ENCODE measurements around the gene SCNN1G.
"Not testable (repeated sequence)": the region's sequence is repeated elsewhere in the genome, so short reads cannot be mapped to it uniquely, and the experiment has no call there.

The SCNN1G gene

GRCh38 chr16:23207485-23207884 lies 24.9 kb downstream of the SCNN1G start:
- no peak for DNase-seq

DNA sequence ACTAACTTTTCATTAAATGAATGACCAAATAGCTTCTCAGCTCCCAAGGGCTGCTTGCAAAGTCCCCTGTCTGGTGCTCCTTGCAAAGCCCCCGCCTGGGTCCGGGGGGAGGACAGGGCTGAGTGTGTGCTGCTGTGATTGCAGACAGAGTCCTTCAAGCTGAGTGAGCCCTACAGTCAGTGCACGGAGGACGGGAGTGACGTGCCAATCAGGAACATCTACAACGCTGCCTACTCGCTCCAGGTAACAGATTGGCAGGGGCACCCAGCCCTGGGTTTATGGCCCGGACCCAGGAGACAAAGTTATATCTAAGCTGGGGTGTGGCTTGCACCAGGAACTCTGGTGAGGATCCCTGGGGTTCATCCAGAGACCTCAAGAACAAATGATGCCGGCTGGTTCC lies 27.1 kb downstream of the SCNN1G start:
- DNase-seq: no peak

DNA sequence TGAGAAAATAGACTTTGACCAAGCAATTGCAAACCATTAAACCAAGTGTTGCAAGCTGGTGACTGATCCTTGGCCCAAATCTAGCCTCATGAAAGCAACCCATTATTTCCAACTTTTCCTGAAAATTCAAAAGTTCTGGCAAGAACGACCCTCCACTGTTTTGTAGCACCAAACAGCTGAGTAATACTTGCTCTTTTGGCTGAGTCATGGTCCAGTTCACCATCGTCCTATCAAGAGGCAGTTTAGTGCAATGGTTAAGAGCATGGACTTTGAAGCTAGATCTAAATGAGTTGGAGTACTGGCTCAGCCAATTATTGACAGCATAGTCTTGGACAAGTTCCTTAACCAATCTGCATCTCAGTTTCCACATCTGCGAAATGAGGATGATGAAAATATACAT lies 31.3 kb downstream of the SCNN1G start:
- DNase-seq: no peak

DNA sequence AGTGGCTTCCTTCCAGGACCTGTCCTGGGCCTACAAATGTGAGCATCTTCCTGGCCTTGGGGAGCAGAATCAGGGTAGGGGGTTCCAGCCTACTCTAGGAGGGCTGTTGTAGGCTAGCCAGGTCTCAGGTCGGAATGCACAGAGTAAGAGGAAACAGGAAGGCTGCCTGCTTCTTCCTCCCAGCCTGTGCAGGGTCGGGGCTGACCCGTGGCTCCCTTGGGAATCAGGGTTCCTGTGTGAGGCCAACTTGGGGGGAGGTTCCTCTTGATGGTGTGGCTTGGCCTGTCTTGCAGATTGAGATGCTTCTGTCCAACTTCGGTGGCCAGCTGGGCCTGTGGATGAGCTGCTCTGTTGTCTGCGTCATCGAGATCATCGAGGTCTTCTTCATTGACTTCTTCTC lies 32.3 kb downstream of the SCNN1G start:
- no peak for DNase-seq

- DNase-seq: no peak
Measured at GRCh38 chr16:23215435-23215834, 32.9 kb downstream of the SCNN1G start.

GRCh38 chr16:23216658-23217246 lies 34.2 kb downstream of the SCNN1G start:
- no peak for DNase-seq

- DNase-seq: no peak
Measured at GRCh38 chr16:23217646-23218045, 35.1 kb downstream of the SCNN1G start.

DNA sequence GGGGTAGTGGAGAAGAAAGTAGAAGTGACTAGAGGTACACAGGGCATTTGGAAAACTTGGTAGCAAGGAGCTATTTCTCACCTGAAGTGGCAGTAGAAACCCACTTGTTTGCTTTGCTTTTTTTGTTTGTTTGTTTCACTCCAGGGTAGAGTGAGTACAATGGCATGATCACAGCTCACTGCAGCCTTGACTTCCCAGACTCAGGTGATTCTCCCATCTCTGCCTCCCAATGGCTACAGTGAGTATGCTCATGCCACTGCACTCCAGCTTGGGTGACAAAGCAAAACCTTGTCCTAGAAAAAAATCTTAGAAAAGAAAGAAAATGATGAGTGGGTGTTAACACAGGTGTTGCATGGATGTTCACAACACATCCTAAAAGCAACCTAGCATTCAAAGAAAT lies 40.4 kb downstream of the SCNN1G start:
- no peak for DNase-seq

DNA sequence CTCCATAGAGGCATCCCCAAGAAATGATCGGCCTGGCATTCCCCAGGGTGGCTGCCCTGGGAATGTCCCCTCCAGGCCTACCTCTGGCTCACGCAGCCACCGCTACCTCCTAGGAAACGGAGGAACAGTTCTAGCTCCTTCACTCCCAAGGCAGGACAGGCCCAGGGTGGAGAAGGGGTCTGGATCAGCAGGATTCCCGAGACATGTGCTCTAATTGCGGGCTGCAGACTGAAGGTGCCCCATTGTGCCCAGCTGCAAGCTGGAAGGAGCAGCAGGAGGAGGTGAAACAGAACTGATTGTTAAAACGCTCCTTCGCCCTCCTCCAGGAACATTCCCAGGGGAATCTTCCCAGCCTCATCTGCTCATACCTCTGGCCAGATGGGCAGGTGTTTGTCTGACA lies 40.8 kb downstream of the SCNN1G start:
- DNase-seq: no peak

DNA sequence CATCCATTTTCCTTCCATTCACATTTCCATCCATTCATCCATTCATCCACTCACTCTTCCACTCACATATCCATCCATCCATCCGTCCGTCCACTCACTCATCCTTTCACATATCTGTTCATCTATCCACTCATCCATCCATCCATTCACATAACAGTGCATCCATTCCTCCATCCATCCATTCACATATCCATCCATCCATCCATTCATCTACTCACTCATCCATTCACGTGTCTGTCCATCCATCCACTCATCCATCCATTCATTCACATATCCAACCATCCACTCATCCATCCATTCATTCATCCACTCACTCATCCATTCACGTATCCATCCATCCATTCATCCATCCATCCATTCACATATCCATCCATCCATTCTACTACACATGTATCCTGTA lies 42.6 kb downstream of the SCNN1G start:
- DNase-seq: no peak

DNA sequence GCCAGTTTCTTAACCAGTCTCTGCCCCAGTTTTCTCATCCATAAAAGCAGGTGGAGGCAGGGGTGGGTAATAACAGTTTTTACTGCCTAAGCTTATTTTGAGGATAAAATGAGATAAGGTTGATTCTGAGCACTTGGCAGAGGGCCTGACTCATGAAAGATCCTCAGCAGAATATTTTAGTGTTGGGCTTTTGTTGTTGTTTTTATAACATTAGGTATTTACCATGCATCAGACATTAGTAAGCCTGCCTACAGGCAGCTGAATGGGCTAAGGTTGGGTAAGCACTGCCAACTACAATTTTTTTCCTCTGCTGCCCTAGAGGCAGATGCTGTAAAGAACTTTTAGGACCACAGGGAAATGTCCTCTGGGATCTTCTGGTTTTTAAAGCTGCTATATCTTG lies 43.1 kb downstream of the SCNN1G start:
- no peak for DNase-seq

- DNase-seq: no peak
Measured at GRCh38 chr16:23227529-23227928, 45.0 kb downstream of the SCNN1G start.

- DNase-seq: no peak
Measured at GRCh38 chr16:23229714-23230113, 47.2 kb downstream of the SCNN1G start.

DNA sequence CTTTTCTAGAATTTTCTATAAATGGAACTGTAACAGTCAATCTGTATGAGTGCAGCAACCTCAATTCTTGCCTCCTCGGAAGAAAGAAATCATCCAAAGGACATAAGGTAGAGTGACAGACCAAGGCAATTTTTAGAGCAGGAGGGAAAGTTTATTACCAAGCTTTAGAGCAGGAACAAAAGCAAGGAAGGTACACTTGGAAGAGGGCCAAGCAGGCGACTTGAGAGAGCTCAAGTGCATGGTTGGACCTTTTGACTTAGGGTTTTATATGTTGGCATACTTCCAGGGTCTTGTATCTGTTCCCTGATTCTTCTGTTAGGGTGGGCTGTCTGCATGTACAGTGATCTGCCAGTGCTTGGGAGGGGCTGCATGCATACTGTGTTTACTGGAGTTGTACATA lies 50.3 kb downstream of the SCNN1G start:
- no peak for DNase-seq

GRCh38 chr16:23235176-23235575 lies 52.6 kb downstream of the SCNN1G start:
- no peak for DNase-seq

DNA sequence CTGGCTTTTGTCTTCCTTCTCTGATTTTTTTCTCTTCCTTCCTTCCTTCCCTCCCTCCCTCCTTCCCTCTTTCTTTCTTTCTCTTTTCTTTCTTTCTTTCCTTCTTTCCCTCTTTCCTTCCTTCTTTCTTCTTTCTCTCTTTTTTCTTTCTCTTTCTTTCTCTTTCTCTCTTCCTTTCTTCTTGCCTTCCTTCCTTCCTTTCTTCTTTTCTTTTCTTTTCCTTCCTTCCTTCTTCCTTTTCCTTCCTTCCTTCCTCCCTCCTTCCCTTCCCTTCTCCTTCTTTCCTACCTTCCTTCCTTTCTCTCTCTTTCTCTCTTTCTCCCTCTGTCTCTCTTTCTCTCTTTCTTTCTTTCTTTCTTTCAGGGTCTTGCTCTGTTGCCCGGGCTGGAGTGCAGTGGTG lies 54.4 kb downstream of the SCNN1G start:
- DNase-seq: no peak

GRCh38 chr16:23240994-23241393 lies 58.4 kb downstream of the SCNN1G start:
- DNase-seq: no peak

- no peak for DNase-seq
Measured at GRCh38 chr16:23244122-23244521, 61.6 kb downstream of the SCNN1G start.

DNA sequence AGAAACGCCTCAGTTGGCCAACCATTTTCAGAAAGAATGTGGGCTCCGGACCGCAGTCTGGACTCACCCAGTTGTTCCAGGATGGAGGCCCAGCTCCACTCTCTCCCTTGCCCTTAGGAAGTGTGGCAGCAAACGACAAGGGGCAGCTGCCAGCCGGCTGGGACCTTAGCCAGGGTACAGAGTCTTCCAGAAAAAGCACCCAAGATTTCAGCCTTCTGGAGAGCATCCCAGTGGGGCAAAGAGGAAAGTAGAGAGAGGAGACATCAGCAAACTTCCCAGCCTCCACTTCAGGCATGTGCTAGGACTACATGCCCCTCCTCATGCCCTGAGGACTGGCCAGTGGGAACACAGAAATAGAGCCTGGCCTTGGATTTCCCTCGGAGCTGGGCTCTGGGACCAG lies 62.7 kb downstream of the SCNN1G start:
- DNase-seq: no peak

DNA sequence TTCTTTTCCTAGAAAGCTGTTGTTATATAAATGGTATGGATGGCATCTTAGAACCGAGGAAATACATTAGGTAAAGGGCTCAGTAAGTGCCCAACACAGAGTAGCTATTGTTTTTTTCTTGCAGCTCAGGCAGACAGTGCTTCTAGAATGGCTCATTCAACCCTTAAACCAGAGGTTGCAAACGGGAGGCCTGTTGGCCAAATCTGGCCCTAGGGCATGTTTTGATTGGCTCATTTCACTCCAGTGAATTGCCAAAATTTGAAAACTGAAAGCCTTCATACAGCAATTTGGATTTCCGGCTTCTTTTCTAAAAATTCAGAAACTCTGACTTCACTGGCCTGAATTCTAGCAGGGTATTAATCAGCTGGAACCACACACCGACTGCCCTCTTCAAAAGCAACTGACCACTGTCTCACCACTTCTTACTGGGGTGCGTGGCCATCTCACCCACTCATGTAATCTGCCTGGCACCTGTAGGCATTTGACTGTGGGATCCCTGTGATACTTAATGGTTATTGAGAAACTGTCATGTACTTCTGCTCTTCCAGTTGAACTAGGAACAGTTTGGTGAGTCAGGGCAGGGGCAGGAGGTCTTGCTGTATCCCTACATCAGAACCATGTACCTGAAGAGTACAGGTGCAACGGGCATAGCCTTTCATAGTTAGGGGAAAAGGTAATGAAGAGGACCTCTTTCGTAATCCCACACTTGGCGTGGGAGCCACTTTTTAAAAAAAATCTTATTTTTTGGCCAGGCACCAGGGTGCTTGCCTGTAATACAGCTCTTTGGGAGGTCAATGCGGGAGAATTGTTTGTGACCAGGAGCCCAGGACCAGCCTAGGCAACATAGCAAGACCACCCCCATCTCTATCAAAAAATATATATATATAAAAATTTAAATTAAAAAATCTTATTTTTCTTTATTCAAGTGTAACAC lies 66.0 kb downstream of the SCNN1G start:
- no peak for DNase-seq

GRCh38 chr16:23249830-23250229 lies 67.3 kb downstream of the SCNN1G start:
- DNase-seq: no peak

DNA sequence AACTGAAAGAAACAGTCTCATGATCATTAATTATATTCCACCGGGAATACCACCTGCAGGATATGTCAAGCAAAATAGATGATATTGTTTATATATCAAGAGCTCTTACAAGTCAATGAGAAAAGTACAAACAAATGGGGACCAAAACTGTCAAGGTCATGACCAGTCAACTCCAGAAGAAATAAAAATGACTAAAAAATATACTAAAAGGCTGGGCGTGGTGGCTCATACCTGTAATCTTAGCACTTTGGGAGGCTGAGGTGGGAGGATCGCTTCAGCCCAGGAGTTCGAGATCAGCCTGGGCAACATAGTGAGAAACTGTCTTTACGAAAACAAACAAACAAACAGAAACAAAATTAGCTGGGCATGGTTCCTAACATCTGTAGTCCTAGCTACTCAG lies 69.8 kb downstream of the SCNN1G start:
- no peak for DNase-seq

DNA sequence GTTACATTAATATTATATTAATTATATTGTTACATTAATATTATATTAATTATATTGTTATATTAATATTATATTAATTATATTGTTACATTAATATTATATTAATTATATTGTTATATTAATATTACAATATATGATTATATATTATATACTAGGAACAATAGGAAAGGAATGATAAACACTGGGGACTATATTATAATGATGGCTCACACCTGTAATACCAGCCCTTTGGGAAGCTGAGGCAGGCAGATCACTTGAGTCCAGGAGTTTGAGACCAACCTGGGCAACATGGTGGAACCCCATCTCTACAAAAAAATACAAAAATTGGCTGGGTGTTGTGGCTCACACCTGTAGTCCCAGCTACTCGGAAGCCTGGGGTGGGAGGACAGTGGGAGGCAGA lies 71.1 kb downstream of the SCNN1G start:
- DNase-seq: not testable (repeated sequence)

DNA sequence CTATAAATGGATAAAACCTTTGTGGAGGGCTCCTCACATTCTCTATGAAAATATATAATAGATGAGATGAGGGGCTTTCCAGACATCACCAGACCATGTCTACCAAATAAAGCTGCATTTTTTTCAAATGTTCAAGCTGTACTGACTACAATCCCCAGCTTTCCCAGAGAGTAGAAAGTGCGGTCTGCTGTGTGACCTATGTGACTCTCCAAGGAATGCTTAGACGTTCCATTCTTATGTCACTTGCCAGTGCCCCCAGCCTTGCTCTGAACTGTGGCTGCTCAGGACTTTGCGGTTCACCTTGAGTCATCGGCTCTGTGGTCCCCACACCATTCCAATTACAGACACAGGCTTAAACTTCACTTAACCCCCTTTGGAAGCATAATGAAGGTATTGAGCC lies 71.8 kb downstream of the SCNN1G start:
- DNase-seq: no peak

- DNase-seq: no peak
Measured at GRCh38 chr16:23255000-23255399, 72.5 kb downstream of the SCNN1G start.

Data from activated CD4-positive, alpha-beta T cell treated with anti-CD3 and anti-CD28 coated beads, Interleukin-2, amount 50 U/mL, for 4 hours (primary cell).